ENCODE results near the gene MMP17.

DNA sequence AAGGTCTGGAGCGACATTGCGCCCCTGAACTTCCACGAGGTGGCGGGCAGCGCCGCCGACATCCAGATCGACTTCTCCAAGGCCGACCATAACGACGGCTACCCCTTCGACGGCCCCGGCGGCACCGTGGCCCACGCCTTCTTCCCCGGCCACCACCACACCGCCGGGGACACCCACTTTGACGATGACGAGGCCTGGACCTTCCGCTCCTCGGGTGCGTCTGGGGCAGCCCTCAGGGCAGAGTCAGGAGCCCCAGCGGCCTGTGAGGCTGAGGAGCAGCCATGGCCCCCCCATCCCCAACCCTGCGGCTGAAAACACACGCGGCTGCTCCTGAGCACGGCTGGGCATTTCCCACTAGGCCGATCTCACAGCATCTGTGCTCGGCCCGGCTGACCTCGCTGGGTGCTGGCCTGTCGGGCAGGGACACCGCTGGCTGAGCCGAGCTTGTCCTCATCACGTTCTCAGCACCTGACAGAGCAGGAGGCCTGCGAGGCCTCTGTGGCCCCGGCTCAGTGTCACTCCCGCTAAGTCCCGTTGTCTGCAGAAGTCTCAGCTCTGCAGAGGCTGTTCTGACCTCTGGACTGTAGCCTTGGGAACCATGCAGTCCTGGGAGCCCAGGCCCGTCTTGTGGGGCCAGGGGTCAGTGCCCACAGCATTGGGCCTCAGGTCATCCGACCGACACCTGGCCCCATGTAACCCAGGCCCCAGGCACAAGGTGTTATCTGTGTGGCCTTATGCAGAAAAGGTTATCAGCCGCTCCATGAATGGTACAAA, 12.6 kb downstream of the MMP17 start:
- TF ChIP-seq POLR2A (IDR thresholded peaks at IDR 0.05; ENCODE audit: low read depth, low read length): no peak
- TF ChIP-seq POLR2AphosphoS5 (IDR thresholded peaks at IDR 0.05; ENCODE audit: low read depth, low read length): no peak

All from GM12891 (cell line).